ENCODE results near the gene STK17B. TPM values are rescaled to one million over a fixed set of nuclear protein-coding genes. Genes with fewer than 3 reads are reported as not detected.

STK17B gene
- total RNA-seq, 6 experiments from 2014 or later, result 26.7 to 39.8 (median 32.5) TPM

- peaks cover 49% of the 10 kb centered on the region for H3K36me3 Mint-ChIP-seq (ENCODE audit: low read depth)
- H3K4me1 Mint-ChIP-seq (ENCODE audit: low read depth), result peaks cover 22% of the 10 kb centered on the region
Measured at GRCh38 chr2:196130039-196130825, 41.1 kb downstream of the STK17B start.

GRCh38 chr2:196128749-196129148 lies 42.6 kb downstream of the STK17B start:
- H3K36me3 Mint-ChIP-seq (ENCODE audit: low read depth), result peaks cover 41% of the 10 kb centered on the region
- DNase-seq, result no peak
- H3K4me1 Mint-ChIP-seq (ENCODE audit: low read depth), result peaks cover 29% of the 10 kb centered on the region
- H3K9me3 Mint-ChIP-seq, result peaks cover 20% of the 10 kb centered on the region; the same call in 1 of the 2 replicates
- no peak overlapping the region for H3K27ac Mint-ChIP-seq
- H3K4me3 Mint-ChIP-seq, result no peak overlapping the region
- H3K27me3 Mint-ChIP-seq (ENCODE audit: insufficient read depth), result peaks cover 2% of the 10 kb centered on the region; the same call in 1 of the 2 replicates
- no peak for TF ChIP-seq CTCF (IDR thresholded peaks at IDR 0.05)

More at GRCh38 chr2:196130039-196130825, 41.1 kb downstream of the STK17B start:
- DNase-seq, result no peak
- Mint-ChIP-seq H3K27me3 (ENCODE audit: insufficient read depth) (peaks cover 2% of the 10 kb centered on the region; the same call in 1 of the 2 replicates), H3K27ac (no peak overlapping the region; the same call in 1 of the 2 replicates), H3K9me3 (peaks cover 20% of the 10 kb centered on the region; the same call in 1 of the 2 replicates), H3K4me3 (no peak overlapping the region)
- TF ChIP-seq CTCF (IDR thresholded peaks at IDR 0.05), result no peak

GRCh38 chr2:196125596-196125995 lies 45.8 kb downstream of the STK17B start:
- no peaks in the 10 kb centered on the region; the same call in 1 of the 2 replicates for H3K27me3 Mint-ChIP-seq (ENCODE audit: insufficient read depth)

GRCh38 chr2:196123679-196124373 lies 47.6 kb downstream of the STK17B start:
- no peak for TF ChIP-seq CTCF (IDR thresholded peaks at IDR 0.05)
- H3K4me1 Mint-ChIP-seq (ENCODE audit: low read depth), result peaks cover 22% of the 10 kb centered on the region
- peak; percentile 39 for DNase-seq
- H3K36me3 Mint-ChIP-seq (ENCODE audit: low read depth), result peaks cover 7% of the 10 kb centered on the region
- H3K4me3 Mint-ChIP-seq, result peak overlapping the region; percentile 58
- peak overlapping the region; percentile 89 for H3K27ac Mint-ChIP-seq
- H3K27me3 Mint-ChIP-seq (ENCODE audit: insufficient read depth), result no peaks in the 10 kb centered on the region; the same call in 1 of the 2 replicates
- H3K9me3 Mint-ChIP-seq, result no peaks in the 10 kb centered on the region; the same call in 1 of the 2 replicates

More at GRCh38 chr2:196125596-196125995, 45.8 kb downstream of the STK17B start:
- peaks cover 13% of the 10 kb centered on the region for H3K36me3 Mint-ChIP-seq (ENCODE audit: low read depth)
- H3K4me1 Mint-ChIP-seq (ENCODE audit: low read depth), result peaks cover 22% of the 10 kb centered on the region
- no peak overlapping the region for H3K27ac Mint-ChIP-seq
- no peak for TF ChIP-seq CTCF (IDR thresholded peaks at IDR 0.05)
- H3K9me3 Mint-ChIP-seq, result peaks cover 10% of the 10 kb centered on the region; the same call in 1 of the 2 replicates
- DNase-seq, result no peak
- H3K4me3 Mint-ChIP-seq, result no peak overlapping the region

- no peak for TF ChIP-seq CTCF (IDR thresholded peaks at IDR 0.05)
- H3K9me3 Mint-ChIP-seq, result no peaks in the 10 kb centered on the region
- no peaks in the 10 kb centered on the region for H3K36me3 Mint-ChIP-seq (ENCODE audit: low read depth)
- peaks cover 17% of the 10 kb centered on the region for H3K4me1 Mint-ChIP-seq (ENCODE audit: low read depth)
- no peaks in the 10 kb centered on the region for H3K27me3 Mint-ChIP-seq (ENCODE audit: insufficient read depth)
- DNase-seq, result no peak
- H3K27ac Mint-ChIP-seq, result no peak overlapping the region
- H3K4me3 Mint-ChIP-seq, result no peak overlapping the region
Measured at GRCh38 chr2:196119926-196120325, 51.5 kb downstream of the STK17B start.

Measured in HFFc6 (cell line).